HG03108 (cell line): ENCODE results near the gene CNTFR.

Source experiments
- ATAC-seq: cut with Tn5 transposase; IDR thresholded peaks from one replicate; pipeline ENCODE4 v1.9.1; 2021; ENCODE audit warnings: moderate library complexity; ENCODE audit not compliant: unreplicated experiment

CNTFR gene

GRCh38 chr9:34526026-34526425 is 63.5 kb downstream of the CNTFR start:
- no peak for ATAC-seq

GRCh38 chr9:34524349-34524748 is 65.2 kb downstream of the CNTFR start:
- no peak for ATAC-seq

GRCh38 chr9:34522971-34523797 is 66.3 kb downstream of the CNTFR start, which contains the start of gene ENHO:
TSS of gene ENHO (minus strand) at chr9:34522990. CDS start at chr9:34521695, 1,295 bp downstream.
- peak; percentile 85 for ATAC-seq

- no peak for ATAC-seq
Observed at GRCh38 chr9:34522091-34522887, 67.2 kb downstream of the CNTFR start.

GRCh38 chr9:34521406-34522045 is 68.0 kb downstream of the CNTFR start:
- ATAC-seq: no peak

- no peak for ATAC-seq
Observed at GRCh38 chr9:34520505-34521385, 68.8 kb downstream of the CNTFR start.

GRCh38 chr9:34520096-34520495 is 69.4 kb downstream of the CNTFR start:
- no peak for ATAC-seq

GRCh38 chr9:34519321-34520020 is 70.1 kb downstream of the CNTFR start:
- no peak for ATAC-seq

- ATAC-seq: no peak
Observed at GRCh38 chr9:34518896-34519295, 70.6 kb downstream of the CNTFR start.

GRCh38 chr9:34518110-34518616 is 71.4 kb downstream of the CNTFR start:
- no peak for ATAC-seq

- ATAC-seq: no peak
Observed at GRCh38 chr9:34517185-34517584, 72.3 kb downstream of the CNTFR start.

- no peak for ATAC-seq
Observed at GRCh38 chr9:34515959-34516358, 73.6 kb downstream of the CNTFR start.

GRCh38 chr9:34514816-34515215 is 74.7 kb downstream of the CNTFR start:
- ATAC-seq: no peak

- no peak for ATAC-seq
Observed at GRCh38 chr9:34514401-34514800, 75.1 kb downstream of the CNTFR start.

GRCh38 chr9:34513567-34514214 is 75.8 kb downstream of the CNTFR start:
- ATAC-seq: no peak

GRCh38 chr9:34512131-34513078 is 77.1 kb downstream of the CNTFR start:
- ATAC-seq: no peak

- no peak for ATAC-seq
Observed at GRCh38 chr9:34510497-34511468, 78.7 kb downstream of the CNTFR start.
